Heart left ventricle (tissue), 13 donors: ENCODE results near the gene RAB10.

Source experiments
- CTCF ChIP-seq, 12 donors: fragments of 200-600 bp; sonication (generic) in 4 of 12; IDR thresholded peaks; one replicate each; pipeline versions ENCODE4 v1.5.0 to v1.8.0; 2018 to 2022; ENCODE audit warnings: antibody characterized with exemption in 12 of 12, mild to moderate bottlenecking in 5 of 12
- POLR2A ChIP-seq, 2 donors: fragments of 450-650 bp; IDR thresholded peaks; one replicate each; pipeline ENCODE4 v1.6.1; 2017; ENCODE audit warnings: antibody characterized with exemption in 2 of 2, mild to moderate bottlenecking in 2 of 2, moderate library complexity in 2 of 2
- donor health status: ischemic (EF 13 %, LVEDD 7.1; RV severe dilation, severe dysfunction).
- donor health status: DM: no; HTN: yes; CAD: no.
- donor health status: DM: no; HTN: no; CAD: no.
- donor health status: ischemic (EF 25% LVEDD 6.9; RV normal size, moderate dysfunction).
- donor health status: ischemic (EF 25% LVEDD 5.7; RV mildly dilated, moderate dysfunction).
- donor health status: ischemic (EF 35%, LVEDD 5.7; RV mildly dilated, moderate dysfunction).
- donor health status: nonischemic (EF 11% LVEDD 7.7; RV severe dilation, severe dysfunction).
- donor health status: DM: yes; HTN: yes; CAD: no.
- donor health status: PGD.
- donor health status: ischemic (EF 29% LVEDD 5.4; RV normal size, mild dysfunction).
- donor health status: nonischemic (EF 23%, LVEDD 6.1; RV moderate dilation, normal function).

GRCh38 chr2:26064846-26065245 is 31.0 kb downstream of the RAB10 start:
- no peak for TF ChIP-seq CTCF (IDR thresholded peaks at IDR 0.05)
- TF ChIP-seq POLR2A (IDR thresholded peaks at IDR 0.05): no peak
